Muscle layer of duodenum (tissue), 2 donors: ENCODE measurements around the gene BSND.

Experiments used
- H3K27ac ChIP-seq: one replicate; pipeline ENCODE4 v1.7.0; 2013; ENCODE audit warnings: mild to moderate bottlenecking, low read length
- H3K27me3 ChIP-seq: one replicate; pipeline ENCODE4 v1.7.0; 2013; ENCODE audit warnings: low read depth, mild to moderate bottlenecking, control low read depth, low read length
- H3K36me3 ChIP-seq, 2 donors: one replicate each; pipeline ENCODE4 v1.7.0; 2013; ENCODE audit warnings: low read length in 2 of 2, control low read depth in 1 of 2, mild to moderate bottlenecking in 1 of 2; ENCODE audit not compliant: insufficient read depth in 2 of 2, control insufficient read depth in 1 of 2
- H3K4me1 ChIP-seq, 2 donors: one replicate each; pipeline ENCODE4 v1.7.0; 2013; ENCODE audit warnings: low read length in 2 of 2, mild to moderate bottlenecking in 2 of 2, control low read depth in 1 of 2, moderate library complexity in 1 of 2; ENCODE audit not compliant: insufficient read depth in 2 of 2, control insufficient read depth in 1 of 2
- H3K4me3 ChIP-seq, 2 donors: one replicate each; pipeline ENCODE4 v1.7.0; 2013; ENCODE audit warnings: low read length in 2 of 2, low read depth in 1 of 2, mild to moderate bottlenecking in 1 of 2
- H3K9me3 ChIP-seq, 2 donors: one replicate each; pipeline ENCODE4 v1.7.0; 2013; ENCODE audit warnings: low read length in 2 of 2, control low read depth in 1 of 2, mild to moderate bottlenecking in 1 of 2; ENCODE audit not compliant: control insufficient read depth in 1 of 2
- donor health status: healthy.

Gene BSND

GRCh38 chr1:55043726-55044125, 45.0 kb downstream of the BSND start:
- Histone ChIP-seq H3K4me1 (peaks cover 0 to 12% of the 10 kb centered on the region in 2 donors), H3K36me3 (no peaks in the 10 kb centered on the region), H3K4me3 (no peak overlapping the region)

GRCh38 chr1:55044617-55045397, 46.1 kb downstream of the BSND start:
- Histone ChIP-seq H3K9me3 (no peaks in the 10 kb centered on the region), H3K36me3 (no peaks in the 10 kb centered on the region), H3K27ac (no peak overlapping the region), H3K4me3 (no peak overlapping the region), H3K4me1 (peaks cover 0 to 13% of the 10 kb centered on the region in 2 donors), H3K27me3 (peaks cover 7% of the 10 kb centered on the region)

More at GRCh38 chr1:55043726-55044125, 45.0 kb downstream of the BSND start:
- Histone ChIP-seq H3K27ac (no peak overlapping the region), H3K9me3 (no peaks in the 10 kb centered on the region), H3K27me3 (peaks cover 9% of the 10 kb centered on the region)

GRCh38 chr1:55045430-55045829, 46.7 kb downstream of the BSND start:
- Histone ChIP-seq H3K27ac (no peak overlapping the region), H3K36me3 (no peaks in the 10 kb centered on the region), H3K27me3 (peaks cover under 1% of the 10 kb centered on the region), H3K4me3 (no peak overlapping the region), H3K9me3 (no peaks in the 10 kb centered on the region), H3K4me1 (peaks cover 0 to 11% of the 10 kb centered on the region in 2 donors)

GRCh38 chr1:55046871-55047270, 48.1 kb downstream of the BSND start:
- H3K4me1 ChIP-seq: peaks cover 0 to 11% of the 10 kb centered on the region in 2 donors
- H3K9me3 ChIP-seq: no peaks in the 10 kb centered on the region
- no peaks in the 10 kb centered on the region for H3K27me3 ChIP-seq
- H3K36me3 ChIP-seq: no peaks in the 10 kb centered on the region
- H3K27ac ChIP-seq: no peak overlapping the region
- no peak overlapping the region for H3K4me3 ChIP-seq

- Histone ChIP-seq H3K27me3 (no peaks in the 10 kb centered on the region), H3K9me3 (no peaks in the 10 kb centered on the region), H3K4me3 (no peak overlapping the region), H3K36me3 (no peaks in the 10 kb centered on the region), H3K27ac (no peak overlapping the region), H3K4me1 (peaks cover 0 to 11% of the 10 kb centered on the region in 2 donors)
Measured at GRCh38 chr1:55047611-55048010, 48.9 kb downstream of the BSND start.

GRCh38 chr1:55048453-55049270, 49.9 kb downstream of the BSND start:
- H3K36me3 ChIP-seq: no peaks in the 10 kb centered on the region
- H3K4me3 ChIP-seq: no peak overlapping the region
- H3K27me3 ChIP-seq: no peaks in the 10 kb centered on the region
- no peak overlapping the region for H3K27ac ChIP-seq
- H3K9me3 ChIP-seq: no peaks in the 10 kb centered on the region
- H3K4me1 ChIP-seq: peaks cover 0 to 11% of the 10 kb centered on the region in 2 donors

GRCh38 chr1:55049271-55049913, 50.7 kb downstream of the BSND start:
- Histone ChIP-seq H3K9me3 (no peaks in the 10 kb centered on the region), H3K36me3 (no peaks in the 10 kb centered on the region), H3K27me3 (no peaks in the 10 kb centered on the region), H3K4me3 (no peak overlapping the region), H3K4me1 (peaks cover 0 to 11% of the 10 kb centered on the region in 2 donors), H3K27ac (no peak overlapping the region)

- no peaks in the 10 kb centered on the region for H3K36me3 ChIP-seq
- H3K4me1 ChIP-seq: peaks cover 0 to 11% of the 10 kb centered on the region in 2 donors
- H3K4me3 ChIP-seq: no peak overlapping the region
- no peak overlapping the region for H3K27ac ChIP-seq
- H3K9me3 ChIP-seq: no peaks in the 10 kb centered on the region
- H3K27me3 ChIP-seq: no peaks in the 10 kb centered on the region
Measured at GRCh38 chr1:55049914-55050278, 51.2 kb downstream of the BSND start.

- no peak overlapping the region for H3K27ac ChIP-seq
- no peak overlapping the region for H3K4me3 ChIP-seq
- no peaks in the 10 kb centered on the region for H3K36me3 ChIP-seq
- H3K9me3 ChIP-seq: no peaks in the 10 kb centered on the region
- peaks cover 0 to 11% of the 10 kb centered on the region in 2 donors for H3K4me1 ChIP-seq
- H3K27me3 ChIP-seq: no peaks in the 10 kb centered on the region
Measured at GRCh38 chr1:55050283-55050682, 51.5 kb downstream of the BSND start.

- Histone ChIP-seq H3K4me1 (peaks cover 0 to 11% of the 10 kb centered on the region in 2 donors), H3K27ac (no peak overlapping the region), H3K9me3 (no peaks in the 10 kb centered on the region), H3K27me3 (no peaks in the 10 kb centered on the region), H3K4me3 (no peak overlapping the region), H3K36me3 (no peaks in the 10 kb centered on the region)
Measured at GRCh38 chr1:55051169-55051568, 52.4 kb downstream of the BSND start.

- Histone ChIP-seq H3K27me3 (no peaks in the 10 kb centered on the region), H3K36me3 (no peaks in the 10 kb centered on the region), H3K4me3 (no peak overlapping the region), H3K27ac (no peak overlapping the region), H3K9me3 (no peaks in the 10 kb centered on the region), H3K4me1 (peaks cover 0 to 11% of the 10 kb centered on the region in 2 donors)
Measured at GRCh38 chr1:55051621-55052020, 52.9 kb downstream of the BSND start.
